ENCODE measurements around the gene CACNB4.

CACNB4 gene

DNA sequence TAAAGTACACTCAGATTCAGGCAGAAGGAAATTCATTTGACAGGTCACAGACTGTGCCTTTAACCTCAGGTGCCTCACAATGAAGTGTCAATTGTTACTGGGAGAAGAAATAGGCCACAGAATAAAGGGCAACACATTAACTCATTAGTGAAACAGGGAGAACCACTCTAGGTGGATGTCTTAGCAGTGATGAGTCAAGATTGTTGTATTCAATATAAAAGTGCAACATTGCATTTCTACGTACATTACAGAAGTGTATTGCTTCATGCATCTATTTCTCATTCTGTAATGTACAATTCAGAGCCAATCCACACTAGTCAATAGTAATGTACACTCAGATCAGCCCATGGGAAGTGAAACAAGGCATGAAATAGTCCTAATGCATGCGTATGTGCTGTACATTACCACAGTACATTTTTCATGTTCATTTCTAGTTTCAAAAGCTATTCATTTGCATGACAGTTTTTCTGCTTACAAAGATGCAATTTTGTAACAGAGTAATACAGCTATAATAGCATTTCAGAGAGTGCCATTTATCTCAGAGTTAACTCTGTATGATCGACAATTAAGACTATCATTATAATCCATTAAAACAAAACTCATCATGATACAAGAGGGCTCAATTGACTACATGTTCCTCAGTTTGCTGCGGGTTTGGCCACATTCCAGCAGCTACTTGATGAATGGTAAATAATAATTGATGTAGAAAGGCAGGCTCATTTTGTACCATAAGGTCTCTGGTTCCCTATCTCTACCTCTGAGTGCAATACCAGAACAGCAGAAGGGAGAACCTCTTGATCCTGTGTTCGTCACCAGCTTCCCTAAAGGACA is 258.4 kb downstream of the CACNB4 start:
- no peaks in the 10 kb centered on the region for H3K36me3 ChIP-seq (ENCODE audit: control insufficient read depth, insufficient read depth, low read length)
- no peaks in the 10 kb centered on the region for H3K4me1 ChIP-seq (ENCODE audit: control insufficient read depth, insufficient read depth, low read length)
- no peak overlapping the region for H3K4me3 ChIP-seq (ENCODE audit: low read length)
- H3K27ac ChIP-seq (ENCODE audit: low read depth, low read length) = no peak overlapping the region
- H3K27me3 ChIP-seq (ENCODE audit: control insufficient read depth, insufficient read depth, low read length) = no peaks in the 10 kb centered on the region
- H3K9ac ChIP-seq (ENCODE audit: low read length) = no peak overlapping the region

DNA sequence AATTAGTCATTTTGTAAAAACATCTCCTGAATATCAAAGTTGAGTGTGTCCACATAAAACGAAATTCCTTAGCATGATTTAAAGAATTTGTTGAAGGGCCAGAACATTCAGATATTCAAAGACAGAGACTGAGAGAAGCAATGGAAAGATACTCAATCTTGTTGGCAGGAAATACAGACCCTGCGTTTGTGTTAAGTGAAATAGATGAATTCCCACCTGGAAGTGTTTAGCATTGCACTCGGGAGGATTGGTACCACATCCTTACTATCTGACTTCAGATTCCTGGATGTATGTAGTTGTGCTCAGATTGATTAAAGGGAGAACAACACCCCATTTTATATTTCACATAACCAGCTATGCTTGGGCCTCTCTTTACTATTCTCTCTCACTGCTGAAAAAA is 260.9 kb downstream of the CACNB4 start:
- Histone ChIP-seq H3K27me3 (ENCODE audit: control insufficient read depth, insufficient read depth, low read length) (no peaks in the 10 kb centered on the region), H3K4me1 (ENCODE audit: control insufficient read depth, insufficient read depth, low read length) (no peaks in the 10 kb centered on the region), H3K27ac (ENCODE audit: low read depth, low read length) (no peak overlapping the region), H3K4me3 (ENCODE audit: low read length) (no peak overlapping the region), H3K36me3 (ENCODE audit: control insufficient read depth, insufficient read depth, low read length) (no peaks in the 10 kb centered on the region), H3K9ac (ENCODE audit: low read length) (no peak overlapping the region)

- Histone ChIP-seq H3K4me1 (ENCODE audit: control insufficient read depth, insufficient read depth, low read length) (no peaks in the 10 kb centered on the region), H3K27me3 (ENCODE audit: control insufficient read depth, insufficient read depth, low read length) (no peaks in the 10 kb centered on the region), H3K36me3 (ENCODE audit: control insufficient read depth, insufficient read depth, low read length) (no peaks in the 10 kb centered on the region), H3K9ac (ENCODE audit: low read length) (no peak overlapping the region), H3K27ac (ENCODE audit: low read depth, low read length) (no peak overlapping the region), H3K4me3 (ENCODE audit: low read length) (no peak overlapping the region)
Observed at GRCh38 chr2:151833984-151834383, 264.9 kb downstream of the CACNB4 start.

- H3K4me1 ChIP-seq (ENCODE audit: control insufficient read depth, insufficient read depth, low read length) = peaks cover 10% of the 10 kb centered on the region
- no peaks in the 10 kb centered on the region for H3K27me3 ChIP-seq (ENCODE audit: control insufficient read depth, insufficient read depth, low read length)
- H3K4me3 ChIP-seq (ENCODE audit: low read length) = no peak overlapping the region
- no peak overlapping the region for H3K9ac ChIP-seq (ENCODE audit: low read length)
- no peak overlapping the region for H3K27ac ChIP-seq (ENCODE audit: low read depth, low read length)
- H3K36me3 ChIP-seq (ENCODE audit: control insufficient read depth, insufficient read depth, low read length) = no peaks in the 10 kb centered on the region
Observed at GRCh38 chr2:151830961-151831360, 267.9 kb downstream of the CACNB4 start.

DNA sequence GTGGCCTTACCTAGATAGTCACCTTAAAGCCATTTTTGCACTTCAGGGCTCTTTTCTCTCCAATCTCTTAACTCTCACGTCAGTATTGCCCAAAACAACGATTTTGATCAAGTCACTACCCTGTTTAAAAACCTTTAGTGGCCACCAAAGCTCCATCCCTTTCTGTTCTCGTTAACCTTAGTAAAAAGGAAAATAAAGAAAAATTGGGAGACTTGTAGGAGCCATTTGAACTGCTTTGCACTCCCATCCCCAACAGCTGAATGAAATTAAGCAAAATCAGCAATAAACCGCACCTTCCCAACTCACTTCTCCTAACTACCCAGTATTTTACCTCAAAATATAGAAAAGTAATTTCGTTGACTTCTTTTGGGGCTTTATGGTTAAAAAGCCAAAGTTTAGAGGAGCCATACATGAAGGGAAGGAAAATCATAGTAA is 269.9 kb downstream of the CACNB4 start:
- Histone ChIP-seq H3K27ac (ENCODE audit: low read depth, low read length) (peak overlapping the region; percentile 82), H3K27me3 (ENCODE audit: control insufficient read depth, insufficient read depth, low read length) (no peaks in the 10 kb centered on the region), H3K4me1 (ENCODE audit: control insufficient read depth, insufficient read depth, low read length) (peaks cover 10% of the 10 kb centered on the region), H3K9ac (ENCODE audit: low read length) (peak overlapping the region; percentile 66), H3K36me3 (ENCODE audit: control insufficient read depth, insufficient read depth, low read length) (no peaks in the 10 kb centered on the region), H3K4me3 (ENCODE audit: low read length) (peak overlapping the region; percentile 99)

DNA sequence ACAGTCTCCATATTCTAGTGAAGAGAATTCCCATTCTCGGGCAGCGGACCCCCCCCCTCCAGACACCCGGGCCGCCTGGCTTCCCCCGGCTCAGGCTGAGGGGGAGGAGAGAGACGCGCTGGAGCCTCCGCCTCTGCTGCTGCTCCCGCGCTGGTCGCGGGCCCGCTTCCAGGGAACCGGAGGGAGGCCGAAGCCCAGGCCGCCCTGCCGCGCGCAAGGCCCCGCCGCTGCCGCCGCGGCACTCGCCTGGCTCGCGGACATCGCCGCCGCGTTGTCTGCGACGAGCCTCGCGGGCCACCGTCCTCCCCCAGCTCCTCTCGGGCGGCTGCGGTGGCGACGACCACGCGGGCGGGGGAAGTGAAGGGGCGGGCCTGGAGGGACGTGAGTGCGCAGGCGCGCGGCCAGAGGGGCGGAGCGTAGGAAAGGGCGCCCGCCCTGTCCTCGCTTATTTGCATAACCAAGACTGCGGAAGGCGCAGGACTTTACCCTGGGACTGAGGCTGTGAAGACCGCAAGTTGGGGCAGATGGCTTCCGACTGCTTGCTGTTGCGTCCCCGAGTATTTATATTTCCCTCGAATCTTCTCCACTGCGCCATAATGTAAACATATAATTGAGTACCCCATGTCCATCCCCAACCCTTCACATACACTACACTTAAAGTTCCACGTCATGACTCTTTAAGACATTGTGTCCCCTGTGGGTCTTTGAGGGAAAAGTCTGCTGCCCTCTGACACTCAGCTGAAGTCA is 270.5 kb downstream of the CACNB4 start, which contains the start of gene ARL5A:
ARL5A (minus strand) TSS at position 279 of the 747 bp plus-strand sequence; CDS start at position 34, 245 bp downstream.
- Histone ChIP-seq H3K4me1 (ENCODE audit: control insufficient read depth, insufficient read depth, low read length) (peaks cover 10% of the 10 kb centered on the region), H3K36me3 (ENCODE audit: control insufficient read depth, insufficient read depth, low read length) (no peaks in the 10 kb centered on the region), H3K9ac (ENCODE audit: low read length) (peak within 1 kb of the TSS; percentile 66), H3K27me3 (ENCODE audit: control insufficient read depth, insufficient read depth, low read length) (no peaks in the 10 kb centered on the region), H3K4me3 (ENCODE audit: low read length) (peak within 1 kb of the TSS; percentile 99), H3K27ac (ENCODE audit: low read depth, low read length) (peak within 1 kb of the TSS; percentile 82)

DNA sequence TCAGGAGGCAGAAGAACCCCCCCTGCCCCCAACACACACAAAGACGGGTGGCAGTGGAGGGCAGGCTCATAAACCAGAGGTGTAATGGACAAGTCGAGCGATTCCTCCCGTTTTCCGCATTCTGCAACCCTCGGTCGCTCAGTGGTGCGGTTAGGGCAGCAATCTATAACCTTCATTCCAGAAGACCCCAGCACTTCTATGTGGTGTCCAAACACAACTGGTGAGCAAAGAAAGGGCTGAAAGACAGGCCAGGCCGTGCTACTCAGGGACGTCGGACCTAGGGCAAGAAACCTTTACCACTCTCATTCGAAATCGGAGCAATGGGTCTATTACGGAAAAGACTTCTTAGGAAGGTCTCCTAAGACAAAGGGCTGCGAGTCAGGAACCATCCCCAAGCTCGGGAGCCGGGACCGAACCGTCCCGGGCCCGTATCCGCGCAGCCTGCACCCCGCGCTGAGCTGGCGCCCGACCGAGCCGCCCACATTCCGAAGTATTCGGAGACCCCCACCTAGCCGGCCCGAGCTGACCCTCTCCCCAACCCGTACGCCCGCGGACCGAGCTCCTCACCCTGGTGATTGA is 271.2 kb downstream of the CACNB4 start:
- Histone ChIP-seq H3K27ac (ENCODE audit: low read depth, low read length) (peak overlapping the region; percentile 82), H3K36me3 (ENCODE audit: control insufficient read depth, insufficient read depth, low read length) (no peaks in the 10 kb centered on the region), H3K27me3 (ENCODE audit: control insufficient read depth, insufficient read depth, low read length) (no peaks in the 10 kb centered on the region), H3K4me1 (ENCODE audit: control insufficient read depth, insufficient read depth, low read length) (peaks cover 10% of the 10 kb centered on the region), H3K9ac (ENCODE audit: low read length) (peak overlapping the region; percentile 63), H3K4me3 (ENCODE audit: low read length) (peak overlapping the region; percentile 99)

GRCh38 chr2:151826737-151827157 is 272.1 kb downstream of the CACNB4 start:
- H3K9ac ChIP-seq (ENCODE audit: low read length) = no peak overlapping the region
- peaks cover 10% of the 10 kb centered on the region for H3K4me1 ChIP-seq (ENCODE audit: control insufficient read depth, insufficient read depth, low read length)
- H3K27ac ChIP-seq (ENCODE audit: low read depth, low read length) = no peak overlapping the region

DNA sequence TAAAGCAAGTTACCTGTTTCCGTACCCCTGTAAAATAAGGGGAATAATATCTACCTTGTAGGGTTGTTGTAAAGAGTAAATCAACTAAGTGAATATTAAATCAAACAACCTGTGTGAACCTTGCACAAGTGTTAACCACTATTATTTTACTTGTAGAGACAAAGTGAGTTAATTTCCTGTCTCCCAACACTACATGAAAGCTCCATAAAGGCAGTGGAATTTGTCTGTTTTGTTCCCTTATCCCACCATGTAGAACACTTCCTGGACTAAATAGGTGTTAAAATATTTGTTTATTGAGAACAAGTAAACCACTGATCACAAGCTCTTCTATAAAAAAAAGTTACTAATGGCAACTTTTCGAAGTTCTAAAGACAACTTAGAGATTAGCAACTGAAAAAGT is 274.0 kb downstream of the CACNB4 start:
- peaks cover 10% of the 10 kb centered on the region for H3K4me1 ChIP-seq (ENCODE audit: control insufficient read depth, insufficient read depth, low read length)
- H3K27ac ChIP-seq (ENCODE audit: low read depth, low read length) = no peak overlapping the region
- H3K4me3 ChIP-seq (ENCODE audit: low read length) = no peak overlapping the region
- H3K9ac ChIP-seq (ENCODE audit: low read length) = no peak overlapping the region
- H3K27me3 ChIP-seq (ENCODE audit: control insufficient read depth, insufficient read depth, low read length) = no peaks in the 10 kb centered on the region
- H3K36me3 ChIP-seq (ENCODE audit: control insufficient read depth, insufficient read depth, low read length) = no peaks in the 10 kb centered on the region

More at GRCh38 chr2:151826737-151827157, 272.1 kb downstream of the CACNB4 start:
- Histone ChIP-seq H3K4me3 (ENCODE audit: low read length) (peak overlapping the region; percentile 99), H3K27me3 (ENCODE audit: control insufficient read depth, insufficient read depth, low read length) (no peaks in the 10 kb centered on the region), H3K36me3 (ENCODE audit: control insufficient read depth, insufficient read depth, low read length) (no peaks in the 10 kb centered on the region)

GRCh38 chr2:151823651-151824050 is 275.2 kb downstream of the CACNB4 start:
- Histone ChIP-seq H3K27ac (ENCODE audit: low read depth, low read length) (no peak overlapping the region), H3K4me3 (ENCODE audit: low read length) (no peak overlapping the region), H3K4me1 (ENCODE audit: control insufficient read depth, insufficient read depth, low read length) (peaks cover 10% of the 10 kb centered on the region), H3K27me3 (ENCODE audit: control insufficient read depth, insufficient read depth, low read length) (no peaks in the 10 kb centered on the region), H3K36me3 (ENCODE audit: control insufficient read depth, insufficient read depth, low read length) (no peaks in the 10 kb centered on the region), H3K9ac (ENCODE audit: low read length) (no peak overlapping the region)

DNA sequence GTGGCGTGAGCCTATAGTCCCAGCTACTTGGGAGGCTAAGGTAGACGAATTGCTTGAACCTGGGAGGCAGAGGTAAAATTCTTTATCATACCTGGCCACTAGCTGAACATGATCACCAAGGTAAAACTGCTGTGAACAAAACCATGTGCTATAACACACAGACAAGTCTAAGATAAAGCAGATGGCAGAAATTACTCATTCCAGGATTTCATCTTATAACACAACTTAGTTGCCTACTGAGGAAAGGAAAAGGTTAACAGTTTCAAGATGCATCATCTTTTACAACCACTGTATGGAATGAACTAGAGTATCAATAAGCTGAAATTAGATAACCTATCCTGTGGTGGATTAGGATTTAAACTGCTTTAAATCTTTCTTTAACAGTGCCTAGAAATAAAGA is 278.9 kb downstream of the CACNB4 start:
- no peaks in the 10 kb centered on the region for H3K27me3 ChIP-seq (ENCODE audit: control insufficient read depth, insufficient read depth, low read length)
- H3K36me3 ChIP-seq (ENCODE audit: control insufficient read depth, insufficient read depth, low read length) = no peaks in the 10 kb centered on the region
- H3K4me1 ChIP-seq (ENCODE audit: control insufficient read depth, insufficient read depth, low read length) = no peaks in the 10 kb centered on the region
- no peak overlapping the region for H3K4me3 ChIP-seq (ENCODE audit: low read length)
- no peak overlapping the region for H3K27ac ChIP-seq (ENCODE audit: low read depth, low read length)
- H3K9ac ChIP-seq (ENCODE audit: low read length) = no peak overlapping the region

GRCh38 chr2:151817929-151818328 is 280.9 kb downstream of the CACNB4 start:
- Histone ChIP-seq H3K27ac (ENCODE audit: low read depth, low read length) (no peak overlapping the region), H3K36me3 (ENCODE audit: control insufficient read depth, insufficient read depth, low read length) (no peaks in the 10 kb centered on the region), H3K4me1 (ENCODE audit: control insufficient read depth, insufficient read depth, low read length) (no peaks in the 10 kb centered on the region)

More at GRCh38 chr2:151817929-151818328, 280.9 kb downstream of the CACNB4 start:
- H3K4me3 ChIP-seq (ENCODE audit: low read length) = no peak overlapping the region
- H3K27me3 ChIP-seq (ENCODE audit: control insufficient read depth, insufficient read depth, low read length) = no peaks in the 10 kb centered on the region
- H3K9ac ChIP-seq (ENCODE audit: low read length) = no peak overlapping the region

Data from rectal smooth muscle tissue (tissue), 1 donor.